Stimulated activated CD4-positive, alpha-beta T cell treated with anti-CD3 and anti-CD28 coated beads, Interleukin-4, amount 100 ng/mL, for 24 hours (primary cell): Measurements from ENCODE around the gene GARIN3.

Experiments
- DNase-seq: peaks from one replicate; pipeline ENCODE4 v3.0.0-alpha.2; 2020

GARIN3 gene

DNA sequence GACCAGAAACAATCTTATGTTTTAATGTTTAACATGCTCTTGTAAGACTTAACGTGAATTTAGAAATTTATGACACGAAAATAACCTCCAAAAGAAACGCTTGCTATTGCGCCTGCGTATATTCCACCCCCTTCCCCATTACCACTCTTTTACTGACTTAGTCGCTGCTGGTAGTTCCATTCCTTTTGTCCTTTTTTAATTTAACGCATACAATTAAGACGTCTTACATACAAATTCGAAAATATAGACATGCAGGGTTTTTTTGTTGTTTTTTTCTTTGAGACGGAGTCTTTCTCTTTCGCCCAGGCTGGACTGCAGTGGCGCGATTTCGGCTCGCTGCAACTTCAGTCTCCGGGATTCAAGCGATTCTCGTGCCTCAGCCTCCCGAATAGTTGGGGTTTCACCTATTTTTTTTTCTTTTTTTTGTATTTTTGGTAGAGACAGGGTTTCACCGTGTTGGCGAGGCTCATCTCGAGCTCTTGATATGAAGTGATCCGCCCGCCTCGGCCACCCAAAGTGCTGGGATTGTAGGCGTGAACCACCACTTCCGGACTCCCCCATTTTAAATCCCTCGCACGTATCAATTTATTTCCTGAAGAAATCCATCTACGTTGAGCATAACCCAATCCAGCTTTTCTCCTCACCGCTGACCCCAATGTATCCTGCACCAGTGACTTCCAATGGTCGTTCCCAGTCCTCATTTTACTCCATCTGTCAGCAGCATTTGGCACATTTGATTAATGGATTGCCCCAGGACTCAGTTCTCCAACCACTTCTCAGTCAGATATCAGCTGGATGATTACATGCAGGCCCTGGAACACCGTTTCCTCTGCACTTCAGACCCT, 22.7 kb downstream of the GARIN3 start:
- DNase-seq: peak; percentile 60

DNA sequence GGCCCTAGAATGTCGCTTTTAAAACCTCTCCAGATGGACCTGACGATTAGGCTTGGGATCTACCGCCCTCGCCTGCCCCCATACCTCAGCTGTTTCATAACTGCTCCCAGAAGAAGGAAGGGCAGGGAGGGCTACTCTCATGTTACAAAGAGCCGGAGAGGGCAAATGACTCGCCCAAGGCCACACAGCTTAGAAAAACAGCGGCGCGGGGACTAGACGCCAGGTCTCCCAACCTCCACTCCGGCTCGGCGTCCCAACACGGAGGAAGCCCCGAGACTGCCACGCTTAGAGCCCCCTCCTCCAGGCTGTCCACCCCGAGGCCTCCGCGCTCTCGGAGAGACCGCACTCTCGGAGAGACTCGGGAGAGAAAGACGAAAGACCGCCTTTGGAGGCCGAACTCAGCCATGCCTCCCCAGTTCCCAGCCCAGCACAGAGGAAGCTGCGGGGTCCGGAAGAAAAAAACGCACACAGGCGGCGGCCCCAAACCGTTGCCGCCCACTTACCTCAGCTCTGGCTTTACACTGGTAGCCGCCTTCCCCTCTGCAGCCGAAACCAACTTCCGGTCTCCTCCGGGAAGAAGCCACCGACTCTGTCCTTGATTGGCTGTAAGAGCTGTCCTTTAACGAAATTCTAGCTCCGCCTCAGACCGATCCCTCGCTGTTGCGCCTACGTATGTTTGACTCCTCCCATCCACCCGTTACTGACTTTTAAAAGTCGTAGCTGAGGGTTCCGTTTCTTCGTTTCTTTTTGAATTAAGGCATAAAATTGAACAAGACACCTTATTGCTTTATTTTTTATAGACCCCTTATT, 23.5 kb downstream of the GARIN3 start, which contains the start of gene MED7:
Gene MED7 (minus strand): TSS at position 549 of the 810 bp plus-strand sequence. CDS start 3,434 bp downstream, outside the sequence.
- DNase-seq: peak; percentile 95

DNA sequence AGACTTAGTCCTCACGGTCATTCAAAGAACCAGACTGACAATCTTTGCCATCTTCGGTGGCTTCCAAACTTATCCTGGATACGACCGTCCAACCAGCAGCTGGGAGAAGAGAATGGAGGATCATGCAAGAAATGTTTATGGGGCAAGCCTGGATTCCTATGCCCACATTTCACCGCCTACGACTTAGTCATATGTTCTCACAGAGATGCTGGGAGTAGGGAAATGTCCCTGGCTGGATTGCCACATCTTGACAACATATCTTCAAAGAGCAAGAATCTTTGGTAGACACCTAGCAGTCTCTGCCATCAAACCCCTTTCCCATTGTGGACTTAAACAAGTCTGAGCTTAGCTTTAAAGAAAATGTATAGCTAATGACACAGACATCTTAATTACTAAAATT, 28.4 kb downstream of the GARIN3 start:
- no peak for DNase-seq

DNA sequence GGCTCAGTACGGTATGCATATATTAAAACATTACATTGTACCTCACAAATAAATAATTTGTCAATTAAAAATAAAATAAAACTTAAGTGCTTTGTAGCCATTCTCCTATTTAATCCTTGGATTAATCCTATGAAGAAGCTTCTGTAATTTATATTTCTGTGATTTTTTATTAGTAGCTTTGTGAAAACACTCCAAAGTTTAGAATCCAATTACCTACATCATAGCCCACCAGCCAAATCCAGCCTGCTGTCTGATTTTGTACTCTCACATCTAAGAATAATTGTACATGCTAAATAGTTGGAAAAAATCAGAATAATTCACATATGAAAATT, 33.8 kb downstream of the GARIN3 start:
- DNase-seq: no peak

DNA sequence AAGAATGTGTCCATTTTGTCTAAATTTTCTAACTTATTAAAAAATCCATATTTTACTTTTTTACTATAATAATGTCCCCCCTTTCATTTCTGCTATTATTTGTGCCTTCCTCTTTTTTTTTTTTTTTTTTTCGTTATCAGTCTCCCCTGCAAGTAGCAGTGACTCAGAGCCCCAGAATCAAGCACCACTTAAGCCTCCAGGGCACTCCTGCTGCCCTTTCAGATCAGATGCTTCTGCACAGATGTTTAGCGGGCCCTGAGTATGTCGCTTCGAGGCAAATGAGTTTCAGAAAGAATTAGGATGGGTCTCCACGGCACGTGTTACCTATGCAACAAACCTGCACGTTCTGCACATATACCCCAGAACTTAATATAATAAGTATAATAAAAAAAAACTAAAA, 35.1 kb downstream of the GARIN3 start:
- no peak for DNase-seq

DNA sequence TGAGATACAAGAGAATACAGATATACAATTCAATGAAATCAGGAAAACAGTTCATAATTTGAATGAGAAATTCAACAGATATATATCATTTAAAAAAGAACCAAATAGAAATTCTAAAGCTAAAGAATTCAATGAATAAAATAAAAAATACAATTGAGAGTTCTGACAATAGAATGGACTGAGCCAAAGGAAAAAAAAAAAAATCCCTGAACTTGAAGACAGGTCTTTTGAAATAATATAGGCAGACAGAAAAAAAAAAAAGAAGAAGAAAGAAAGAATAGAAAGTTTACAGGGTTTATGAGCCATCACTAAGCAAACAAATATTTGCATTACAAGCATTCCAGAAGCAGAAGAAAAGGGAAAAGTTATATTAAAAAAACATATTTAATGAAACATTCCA, 44.4 kb downstream of the GARIN3 start:
- DNase-seq: no peak

DNA sequence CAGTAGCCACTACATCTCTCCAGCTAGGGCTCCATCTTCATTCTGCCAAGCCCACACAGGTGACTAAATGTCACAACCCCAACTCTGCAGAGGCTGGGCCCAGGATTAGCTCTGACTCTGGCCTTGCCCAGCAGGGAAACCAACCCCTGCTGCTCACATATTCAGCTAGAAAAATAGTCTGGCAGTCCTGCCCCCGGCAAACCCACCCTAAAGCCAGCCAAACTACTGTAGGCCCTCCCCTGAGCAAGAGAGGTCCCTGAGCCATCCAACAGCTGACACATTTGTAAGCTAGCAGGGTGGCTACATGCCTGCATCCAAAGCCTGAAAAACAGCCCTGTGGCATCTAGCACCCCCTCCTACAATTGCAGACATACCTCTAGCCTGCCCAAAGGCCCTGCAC, 46.0 kb downstream of the GARIN3 start:
- DNase-seq: no peak

DNA sequence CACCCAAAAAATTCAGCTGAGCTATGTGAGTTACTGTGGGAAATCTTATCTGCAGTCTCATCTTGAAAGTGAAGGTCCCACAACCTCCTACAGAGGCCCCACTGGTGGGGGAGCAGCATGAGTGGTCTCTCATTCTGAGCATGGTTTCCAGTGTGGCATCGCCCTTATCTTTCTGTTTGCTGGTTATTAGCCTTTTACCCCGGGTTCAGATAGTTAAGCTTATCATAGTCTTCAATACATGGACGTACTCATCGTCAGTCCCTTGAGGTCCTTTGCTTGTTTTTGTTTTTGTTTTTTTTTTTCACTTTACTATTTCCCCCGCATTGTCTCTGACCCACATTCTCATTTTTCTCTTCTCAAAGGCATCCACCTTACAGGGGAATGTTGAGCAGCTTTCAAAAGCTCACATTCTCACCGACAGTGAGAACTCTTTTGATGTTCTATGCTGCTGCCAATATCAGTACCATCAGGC, 49.5 kb downstream of the GARIN3 start:
- peak; percentile 21 for DNase-seq

DNA sequence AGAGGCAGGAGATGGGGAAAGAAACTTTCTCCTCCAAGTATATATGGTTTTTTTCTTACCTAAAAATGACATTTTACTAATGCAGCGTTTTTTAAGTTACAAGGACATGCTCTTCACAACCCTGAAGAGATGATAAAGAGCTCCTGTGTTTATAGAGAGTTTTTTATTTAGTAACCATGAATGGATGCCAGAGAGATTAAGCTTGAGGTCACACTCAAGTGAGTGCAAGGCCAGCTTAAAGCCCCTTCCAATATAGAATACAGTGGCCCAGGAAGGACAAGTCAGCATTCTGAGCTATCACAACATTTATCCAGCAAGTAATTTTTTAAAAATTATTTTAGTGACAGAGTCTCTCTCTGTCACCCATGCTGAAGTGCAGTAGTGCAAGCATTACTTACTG, 50.6 kb downstream of the GARIN3 start:
- no peak for DNase-seq

DNA sequence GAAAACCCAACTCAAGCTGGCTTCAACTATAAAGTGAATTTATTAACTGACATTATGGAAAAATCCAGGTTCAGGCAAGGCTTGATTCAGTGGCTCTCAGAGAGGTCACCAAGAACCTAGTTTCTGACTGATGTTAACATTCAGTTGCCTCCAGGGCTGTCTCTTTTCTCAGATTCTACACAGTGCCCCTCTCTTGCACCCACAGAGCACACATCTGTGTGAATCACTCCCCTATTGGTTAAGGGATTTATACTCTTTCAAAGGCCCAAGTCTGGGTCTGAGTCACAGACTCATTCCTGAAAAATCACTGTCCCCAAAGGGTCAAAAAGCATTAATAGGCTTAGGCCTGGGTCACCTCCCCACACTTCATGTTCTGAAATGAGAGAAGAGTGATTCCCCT, 51.1 kb downstream of the GARIN3 start:
- no peak for DNase-seq

DNA sequence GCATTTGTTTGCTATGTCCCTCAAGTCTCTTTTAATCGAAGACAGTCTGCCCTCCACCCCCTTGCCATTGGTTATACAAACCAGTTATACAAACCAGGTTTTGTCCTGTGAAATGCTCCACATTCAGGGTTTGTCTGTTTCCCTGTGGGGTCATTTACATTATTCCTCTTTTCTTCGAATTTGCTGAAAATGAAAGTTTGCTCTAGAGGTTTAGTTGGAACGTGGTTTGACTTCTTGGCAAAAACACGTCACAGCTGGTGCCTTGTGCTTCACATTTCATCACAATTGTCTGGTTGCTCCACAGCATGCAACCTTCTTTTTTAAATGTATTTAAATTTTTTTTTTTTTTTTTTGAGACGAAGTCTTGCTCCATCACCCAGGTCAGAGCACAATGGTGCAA, 53.1 kb downstream of the GARIN3 start:
- no peak for DNase-seq
